ENCODE data around the gene NPTXR.

GRCh38 chr22:38839686-38840085, 4.1 kb downstream of the NPTXR start:
- TF ChIP-seq CTCF (IDR thresholded peaks at IDR 0.05 in 8 of 11, conservative IDR thresholded peaks at IDR 0.05 in 3 of 11) (no peak), POLR2A (IDR thresholded peaks at IDR 0.05) (no peak), POLR2AphosphoS5 (IDR thresholded peaks at IDR 0.05) (no peak)

Data from spleen (tissue), 7 donors.